Activated naive CD8-positive, alpha-beta T cell treated with anti-CD3 and anti-CD28 coated beads for 36 hours (primary cell): ENCODE results near the gene SOWAHA. TPM values are rescaled to one million over a fixed set of nuclear protein-coding genes. Genes with fewer than 3 reads are reported as not detected.
A peak's percentile ranks its signal among the peaks of the same experiment; 100 is the strongest.

Experiments used
- DNase-seq: peaks from one replicate; pipeline ENCODE4 v3.0.0; 2021
- H3K27ac Mint-ChIP-seq: one replicate; pipeline ENCODE4 v1.8.0; 2022; ENCODE audit warnings: mild to moderate bottlenecking, moderate library complexity, mixed read lengths
- H3K27me3 Mint-ChIP-seq: one replicate; pipeline ENCODE4 v1.8.0; 2022; ENCODE audit warnings: mild to moderate bottlenecking, mixed read lengths
- H3K36me3 Mint-ChIP-seq: one replicate; pipeline ENCODE4 v1.8.0; 2021; ENCODE audit warnings: mild to moderate bottlenecking, mixed read lengths
- H3K4me1 Mint-ChIP-seq: one replicate; pipeline ENCODE4 v1.8.0; 2021; ENCODE audit warnings: mixed read lengths
- H3K4me3 Mint-ChIP-seq: one replicate; pipeline ENCODE4 v1.8.0; 2022; ENCODE audit warnings: mild to moderate bottlenecking, moderate library complexity, mixed read lengths
- H3K9me3 Mint-ChIP-seq: one replicate; pipeline ENCODE4 v1.8.0; 2022; ENCODE audit warnings: mixed read lengths
- total RNA-seq, 2 experiments: library from RNA; stranded (reverse); gene quantifications; one replicate each; pipeline ENCODE4 v1.2.3, GENCODE V29; 2021

The SOWAHA gene
- total RNA-seq, 2 experiments from 2014 or later: 0.06 TPM; not detected in 1

DNA sequence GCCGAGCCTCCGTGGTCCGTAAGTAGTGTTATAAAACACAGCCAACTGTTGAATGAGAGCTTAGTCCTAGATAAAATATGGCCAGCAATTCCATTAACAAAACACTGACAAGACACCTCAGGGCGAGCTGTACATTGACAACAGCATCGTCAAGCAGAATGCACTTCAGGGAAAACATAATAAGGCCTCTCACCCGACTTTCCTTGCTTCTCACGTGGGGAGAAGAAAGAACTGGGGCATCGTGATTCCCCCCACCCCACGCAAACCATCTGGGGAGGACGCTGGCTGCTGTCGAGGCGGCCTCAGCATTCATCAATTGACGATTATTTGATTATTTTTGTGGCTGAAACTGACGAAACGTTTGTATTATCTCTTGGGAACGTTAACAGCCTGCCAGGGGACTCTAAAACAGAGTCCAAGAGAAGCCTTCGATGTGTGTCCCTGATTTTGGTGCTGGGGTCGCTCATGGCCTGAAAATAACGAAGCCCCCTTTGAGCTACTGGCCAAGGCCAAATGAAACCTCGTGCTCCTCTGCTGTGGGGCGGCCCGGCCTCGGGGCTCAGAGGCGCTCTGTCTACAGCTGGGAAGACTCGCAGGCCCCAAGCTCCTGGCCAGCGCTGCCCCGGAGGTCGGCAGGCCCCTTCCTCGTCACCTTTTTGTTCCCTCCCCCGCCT lies 52.7 kb downstream of the SOWAHA start:
- H3K4me1 Mint-ChIP-seq: peaks cover 37% of the 10 kb centered on the region
- H3K9me3 Mint-ChIP-seq: no peaks in the 10 kb centered on the region
- no peaks in the 10 kb centered on the region for H3K27me3 Mint-ChIP-seq
- H3K27ac Mint-ChIP-seq: peak overlapping the region; percentile 99
- peaks cover 31% of the 10 kb centered on the region for H3K36me3 Mint-ChIP-seq
- DNase-seq: no peak
- peak overlapping the region; percentile 98 for H3K4me3 Mint-ChIP-seq

Other genes starting within 250 kb of the SOWAHA start
- gene IL13, start 155.1 kb upstream of the SOWAHA start, total RNA-seq: under 1 TPM; 0.44 to 0.72 TPM
- not detected for gene IL4, start 139.3 kb upstream of the SOWAHA start, total RNA-seq
- gene KIF3A, start 75.8 kb upstream of the SOWAHA start, total RNA-seq: 10 to 100 TPM; 10.7 to 11.1 TPM
- 1 to 10 TPM; 6.9 to 8.4 TPM for gene CCNI2, start 65.9 kb upstream of the SOWAHA start, total RNA-seq
- 10 to 100 TPM; 21.2 to 22.2 TPM for gene SEPTIN8, start 36.1 kb upstream of the SOWAHA start, total RNA-seq
- gene SHROOM1, start 17.3 kb downstream of the SOWAHA start, total RNA-seq: 1 to 10 TPM; 1.8 to 2.3 TPM
- gene GDF9, start 53.2 kb downstream of the SOWAHA start, total RNA-seq: under 1 TPM; 0.26 to 0.29 TPM
- gene UQCRQ, start 53.3 kb downstream of the SOWAHA start, total RNA-seq: 100 to 1,000 TPM; 652 to 654 TPM
- gene LEAP2, start 60.4 kb downstream of the SOWAHA start, total RNA-seq: 1 to 10 TPM; 1.8 TPM
- 10 to 100 TPM; 22.2 to 22.9 TPM for gene AFF4, start 150.3 kb downstream of the SOWAHA start, total RNA-seq
- 10 to 100 TPM; 31.2 to 33.5 TPM for gene ZCCHC10, start 213.2 kb downstream of the SOWAHA start, total RNA-seq
- gene HSPA4, start 238.7 kb downstream of the SOWAHA start, total RNA-seq: 100 to 1,000 TPM; 296 to 302 TPM